GM12891 (cell line): ENCODE measurements around the gene PIKFYVE. TPM values are rescaled to one million over a fixed set of nuclear protein-coding genes. Genes with fewer than 3 reads are reported as not detected.
A peak's percentile ranks its signal among the peaks of the same experiment; 100 is the strongest.
"Not testable (repeated sequence)": the region's sequence is repeated elsewhere in the genome, so short reads cannot be mapped to it uniquely, and the experiment has no call there.

Source experiments
- DNase-seq: peaks from one replicate; pipeline ENCODE4 v3.0.0; 2011; ENCODE audit warnings: low spot score; ENCODE audit not compliant: insufficient read length
- FAIRE-seq: peaks from 2 replicates; lab custom pipeline; 2011; peaks lifted over from hg19 to GRCh38; lab: Jason Lieb, UNC
- PAX5 ChIP-seq: IDR thresholded peaks from 2 replicates; pipeline ENCODE4 v1.6.1; 2011; ENCODE audit warnings: low read length, moderate library complexity, mild to moderate bottlenecking; ENCODE audit not compliant: insufficient read depth, severe bottlenecking
- POLR2A ChIP-seq: IDR thresholded peaks from 2 replicates; pipeline ENCODE4 v1.6.1; 2011; ENCODE audit warnings: low read depth, low read length, control low read depth
- POLR2AphosphoS5 ChIP-seq: IDR thresholded peaks from 2 replicates; pipeline ENCODE4 v1.6.1; 2011; ENCODE audit warnings: low read depth, low read length, control low read depth
- POU2F2 ChIP-seq: IDR thresholded peaks from 2 replicates; pipeline ENCODE4 v1.6.1; 2011; ENCODE audit warnings: low read depth, mild to moderate bottlenecking, control low read depth, low read length, moderate library complexity
- SPI1 ChIP-seq: IDR thresholded peaks from 2 replicates; pipeline ENCODE4 v1.6.1; 2011; ENCODE audit warnings: low read depth, low read length, control low read depth
- TAF1 ChIP-seq: IDR thresholded peaks from 2 replicates; pipeline ENCODE4 v1.6.1; 2011; ENCODE audit warnings: low read depth, low read length, control low read depth
- polyA plus RNA-seq: library from polyadenylated mRNA; unstranded; fragments of >200 nt; gene quantifications from one replicate; pipeline ENCODE4 v1.2.1, GENCODE V29; 2012; ENCODE audit warnings: low read depth, missing spikeins, inconsistent platforms; ENCODE audit not compliant: missing spikeins

Gene PIKFYVE, protein sequence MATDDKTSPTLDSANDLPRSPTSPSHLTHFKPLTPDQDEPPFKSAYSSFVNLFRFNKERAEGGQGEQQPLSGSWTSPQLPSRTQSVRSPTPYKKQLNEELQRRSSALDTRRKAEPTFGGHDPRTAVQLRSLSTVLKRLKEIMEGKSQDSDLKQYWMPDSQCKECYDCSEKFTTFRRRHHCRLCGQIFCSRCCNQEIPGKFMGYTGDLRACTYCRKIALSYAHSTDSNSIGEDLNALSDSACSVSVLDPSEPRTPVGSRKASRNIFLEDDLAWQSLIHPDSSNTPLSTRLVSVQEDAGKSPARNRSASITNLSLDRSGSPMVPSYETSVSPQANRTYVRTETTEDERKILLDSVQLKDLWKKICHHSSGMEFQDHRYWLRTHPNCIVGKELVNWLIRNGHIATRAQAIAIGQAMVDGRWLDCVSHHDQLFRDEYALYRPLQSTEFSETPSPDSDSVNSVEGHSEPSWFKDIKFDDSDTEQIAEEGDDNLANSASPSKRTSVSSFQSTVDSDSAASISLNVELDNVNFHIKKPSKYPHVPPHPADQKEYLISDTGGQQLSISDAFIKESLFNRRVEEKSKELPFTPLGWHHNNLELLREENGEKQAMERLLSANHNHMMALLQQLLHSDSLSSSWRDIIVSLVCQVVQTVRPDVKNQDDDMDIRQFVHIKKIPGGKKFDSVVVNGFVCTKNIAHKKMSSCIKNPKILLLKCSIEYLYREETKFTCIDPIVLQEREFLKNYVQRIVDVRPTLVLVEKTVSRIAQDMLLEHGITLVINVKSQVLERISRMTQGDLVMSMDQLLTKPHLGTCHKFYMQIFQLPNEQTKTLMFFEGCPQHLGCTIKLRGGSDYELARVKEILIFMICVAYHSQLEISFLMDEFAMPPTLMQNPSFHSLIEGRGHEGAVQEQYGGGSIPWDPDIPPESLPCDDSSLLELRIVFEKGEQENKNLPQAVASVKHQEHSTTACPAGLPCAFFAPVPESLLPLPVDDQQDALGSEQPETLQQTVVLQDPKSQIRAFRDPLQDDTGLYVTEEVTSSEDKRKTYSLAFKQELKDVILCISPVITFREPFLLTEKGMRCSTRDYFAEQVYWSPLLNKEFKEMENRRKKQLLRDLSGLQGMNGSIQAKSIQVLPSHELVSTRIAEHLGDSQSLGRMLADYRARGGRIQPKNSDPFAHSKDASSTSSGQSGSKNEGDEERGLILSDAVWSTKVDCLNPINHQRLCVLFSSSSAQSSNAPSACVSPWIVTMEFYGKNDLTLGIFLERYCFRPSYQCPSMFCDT (N-terminal part only)
- polyA plus RNA-seq: 7.8 TPM

DNA sequence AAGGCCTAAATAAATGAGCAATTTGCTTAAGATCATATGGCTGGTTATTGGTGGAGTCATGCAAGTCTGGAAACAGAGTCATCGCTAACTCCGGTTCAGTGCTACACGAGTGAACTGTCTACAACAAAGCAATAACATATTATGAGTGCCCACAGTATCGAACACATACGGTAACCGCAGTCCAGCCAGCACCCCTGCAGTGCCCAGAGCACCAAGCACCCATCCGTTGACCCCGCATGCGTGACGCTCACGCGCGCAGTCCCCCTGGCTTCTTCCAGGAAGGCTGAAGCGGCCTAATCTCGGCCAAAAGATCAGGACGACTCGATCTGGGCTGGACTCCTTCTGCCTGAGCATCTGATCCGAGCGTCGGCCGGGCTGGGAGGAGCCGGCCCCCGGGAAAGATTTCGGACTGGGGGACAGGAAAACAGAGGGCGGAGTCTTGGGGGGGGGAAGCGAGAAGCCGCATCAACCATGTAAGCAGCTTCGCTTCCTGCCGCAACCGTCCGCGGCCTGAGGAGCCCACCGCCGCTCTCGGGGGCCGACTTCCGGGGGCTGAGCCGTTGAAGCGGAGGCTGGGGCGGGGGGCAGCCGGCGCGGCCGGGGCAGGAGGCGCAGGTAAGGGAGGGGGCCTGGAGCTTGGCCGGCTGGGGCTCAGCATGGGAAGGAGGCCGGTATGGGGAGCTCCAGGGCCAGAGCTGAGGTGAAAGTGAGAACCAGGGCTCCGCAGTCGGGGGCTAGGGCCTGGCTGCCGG lies at the start of gene PIKFYVE:
TSS of gene PIKFYVE (plus strand) at position 455 of the 752 bp plus-strand sequence. CDS start 5,265 bp downstream, outside the sequence.
- DNase-seq (peak; percentile 82), FAIRE-seq (peak; percentile 98)
- TF ChIP-seq SPI1 (peak; percentile 78), POLR2A (peak; percentile 72), POLR2AphosphoS5 (peak; percentile 70; the same call in 1 of the 2 replicates), POU2F2 (0 out of 2 replicates have a peak, but pooled peaks have one; percentile 34), PAX5 (peak; percentile 79), TAF1 (no peak)

DNA sequence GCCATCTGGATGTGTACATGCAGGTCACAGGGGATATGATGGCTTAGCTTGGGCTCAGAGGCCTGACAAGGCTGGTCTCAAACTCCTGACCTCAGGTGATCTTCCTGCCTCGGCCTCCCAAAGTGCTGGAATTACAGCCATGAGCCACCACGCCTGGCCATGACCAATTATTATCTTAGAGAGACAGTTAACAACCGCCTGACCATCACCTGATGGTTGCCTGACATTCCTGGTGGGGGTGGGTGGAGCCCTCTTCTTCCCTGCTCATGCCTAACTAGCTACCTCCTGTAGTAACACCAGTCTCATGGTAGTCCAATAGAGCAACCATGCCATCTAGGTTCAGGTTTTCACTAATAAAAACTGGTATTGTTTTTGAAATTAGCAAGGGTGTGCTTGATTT lies 44.2 kb upstream of the PIKFYVE start:
- not testable (repeated sequence) for FAIRE-seq, DNase-seq

DNA sequence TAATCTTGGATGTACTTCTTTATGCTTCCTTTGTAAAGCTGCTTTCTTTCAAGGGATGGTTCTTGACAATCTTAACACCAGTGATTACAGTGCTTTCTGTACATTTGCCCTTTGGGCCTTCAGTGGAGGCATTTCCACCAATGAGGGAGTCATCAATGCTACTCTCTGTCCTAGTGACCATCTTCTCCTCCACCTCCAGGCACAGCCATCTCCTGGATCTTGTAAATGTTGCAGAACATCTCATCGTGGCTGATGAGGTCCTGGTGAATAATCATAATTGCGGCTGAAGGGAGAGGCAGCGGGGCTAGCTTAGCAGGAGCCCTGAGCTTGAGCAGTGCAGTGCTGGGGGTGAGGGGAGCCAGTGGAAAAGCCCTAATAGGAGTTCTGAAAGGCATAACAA lies 43.7 kb upstream of the PIKFYVE start:
- TF ChIP-seq POU2F2 (no peak), SPI1 (no peak), TAF1 (no peak), POLR2AphosphoS5 (no peak), PAX5 (no peak), POLR2A (no peak)
- FAIRE-seq (no peak), DNase-seq (no peak)

DNA sequence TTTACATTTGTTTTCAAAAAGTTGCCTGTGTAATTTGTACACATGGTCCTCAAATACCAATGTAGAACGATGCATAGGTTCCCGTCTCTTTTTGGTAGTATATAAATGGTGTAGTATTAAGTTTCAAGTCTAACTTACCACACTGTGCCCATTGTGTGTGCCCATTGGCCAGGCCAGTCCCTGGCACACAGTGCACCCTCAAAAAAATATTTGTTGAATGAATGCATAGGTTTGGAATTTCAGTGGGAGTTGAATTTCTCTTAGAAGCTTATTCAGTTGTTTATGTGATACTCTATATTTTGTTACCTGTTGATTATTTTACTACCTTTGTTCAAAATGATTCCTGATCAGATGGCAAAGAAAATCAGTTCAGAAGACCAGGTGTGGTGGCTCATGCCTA lies 41.3 kb upstream of the PIKFYVE start:
- FAIRE-seq (no peak), DNase-seq (no peak)
- TF ChIP-seq TAF1 (no peak), SPI1 (no peak), POLR2AphosphoS5 (no peak), POLR2A (no peak), PAX5 (no peak), POU2F2 (no peak)

DNA sequence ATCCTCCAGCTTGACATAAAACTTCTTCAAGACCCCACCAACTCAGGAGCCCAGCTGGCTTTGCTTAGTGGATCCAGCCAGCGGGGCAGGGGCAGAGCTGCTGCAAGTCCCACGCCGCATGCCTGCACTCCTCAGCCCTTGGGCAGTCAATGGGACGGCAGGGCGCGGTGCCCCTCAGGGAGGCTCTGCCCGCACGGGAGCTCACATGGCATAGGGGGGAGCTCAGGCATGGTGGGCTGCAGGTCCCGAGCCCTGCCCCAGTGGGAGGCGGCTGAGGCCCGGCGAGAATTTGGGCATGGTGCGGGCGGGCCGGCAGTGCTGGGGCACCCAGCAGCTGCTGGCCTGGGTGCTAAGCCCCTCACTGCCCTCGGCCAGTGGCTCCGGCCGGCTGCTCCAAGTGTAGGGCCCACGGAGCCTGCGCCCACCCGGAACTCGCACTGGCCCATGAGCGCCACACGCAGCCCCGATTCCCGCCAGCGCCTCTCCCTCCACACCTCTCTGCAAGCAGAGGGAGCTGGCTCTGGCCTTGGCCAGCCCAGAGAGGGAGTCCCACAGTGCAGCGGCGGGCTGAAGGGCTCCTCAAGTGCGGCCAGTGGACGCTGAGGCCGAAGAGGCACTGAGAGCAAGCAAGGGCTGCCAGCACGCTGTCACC lies 38.3 kb upstream of the PIKFYVE start:
- DNase-seq (no peak), FAIRE-seq (no peak)
- TF ChIP-seq TAF1 (no peak), SPI1 (no peak), POLR2AphosphoS5 (no peak), POLR2A (no peak), PAX5 (no peak), POU2F2 (no peak)

DNA sequence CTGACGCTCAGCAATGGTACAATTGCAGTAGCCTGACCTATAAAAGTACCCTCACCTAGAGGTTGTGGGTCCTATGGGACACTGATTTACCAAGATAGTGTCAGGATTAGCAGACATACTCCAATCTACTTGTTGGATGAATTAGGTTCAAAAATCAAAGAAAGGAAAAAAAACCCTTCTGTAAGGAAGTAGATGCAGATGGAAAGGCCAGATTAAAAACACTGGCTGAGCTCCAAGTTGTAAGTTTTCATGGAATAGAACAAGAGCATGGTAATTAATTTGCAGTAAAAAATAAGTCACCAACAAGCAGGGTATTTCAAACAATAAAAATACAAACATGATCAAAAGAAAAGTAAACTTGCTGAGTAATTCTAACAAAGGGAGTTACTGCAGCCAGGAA lies 37.6 kb upstream of the PIKFYVE start:
- TF ChIP-seq TAF1 (no peak), POU2F2 (no peak), POLR2AphosphoS5 (no peak), POLR2A (no peak)
- no peak for FAIRE-seq
- no peak for DNase-seq

DNA sequence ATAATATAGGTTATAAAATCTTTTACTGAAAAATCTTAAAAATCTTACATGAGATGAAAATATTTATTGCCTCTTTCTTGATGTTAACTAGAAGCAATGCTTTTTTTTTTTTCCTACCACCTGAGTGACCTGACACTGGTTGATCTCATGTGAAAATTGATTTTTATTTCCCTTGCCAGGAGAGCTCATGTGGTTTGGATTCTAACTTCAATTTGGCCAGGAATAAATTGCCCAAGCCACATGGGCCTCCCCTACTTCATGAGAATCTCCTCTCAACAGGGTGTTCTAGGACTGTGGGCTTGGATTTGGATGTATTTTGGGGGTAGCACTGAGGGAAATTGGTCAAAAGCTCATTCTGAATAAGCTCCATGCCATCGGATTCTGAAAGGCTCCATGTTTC lies 31.3 kb upstream of the PIKFYVE start:
- DNase-seq: no peak
- no peak for FAIRE-seq
- TF ChIP-seq POLR2AphosphoS5: no peak
- no peak for TF ChIP-seq POU2F2
- TF ChIP-seq POLR2A: no peak
- no peak for TF ChIP-seq TAF1
- TF ChIP-seq PAX5: no peak
- no peak for TF ChIP-seq SPI1

DNA sequence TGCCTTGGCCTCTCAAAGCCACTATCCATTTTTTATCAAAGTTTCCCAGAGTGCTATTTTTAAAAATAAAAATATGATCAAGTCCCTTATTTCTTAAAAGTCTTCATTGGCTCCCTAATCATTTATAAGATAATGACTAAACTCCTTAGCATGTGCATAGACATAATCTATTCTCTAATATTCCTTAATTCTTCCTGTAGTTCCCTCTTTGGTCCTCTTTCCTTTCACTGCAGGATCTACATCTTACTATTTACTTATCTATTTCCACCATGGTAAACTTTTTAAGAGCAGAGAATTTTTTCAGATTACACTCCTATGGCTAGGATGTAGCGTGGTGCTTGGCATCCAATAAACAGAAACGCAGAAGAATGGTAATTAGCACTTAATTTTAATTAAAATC lies 30.2 kb upstream of the PIKFYVE start:
- TF ChIP-seq POLR2AphosphoS5 (no peak), TAF1 (no peak), POLR2A (no peak), SPI1 (no peak), POU2F2 (no peak), PAX5 (no peak)
- FAIRE-seq (no peak), DNase-seq (no peak)
